IgD-negative memory B cell (primary cell): Measurements from ENCODE around the gene LCLAT1. TPM values are rescaled to one million over a fixed set of nuclear protein-coding genes. Genes with fewer than 3 reads are reported as not detected.

ENCODE experiments used
- H3K27ac Mint-ChIP-seq, 3 donors: one replicate each; pipeline ENCODE4 v1.8.0; 2020 to 2022; ENCODE audit warnings: mild to moderate bottlenecking in 3 of 3, mixed read lengths in 3 of 3, moderate library complexity in 1 of 3
- H3K27me3 Mint-ChIP-seq: one replicate; pipeline ENCODE4 v1.8.0; 2021; ENCODE audit warnings: mixed read lengths
- H3K36me3 Mint-ChIP-seq: one replicate; pipeline ENCODE4 v1.8.0; 2020; ENCODE audit warnings: mild to moderate bottlenecking, mixed read lengths
- H3K4me1 Mint-ChIP-seq, 3 donors: one replicate each; pipeline ENCODE4 v1.8.0; 2020 to 2022; ENCODE audit warnings: mixed read lengths in 3 of 3, mild to moderate bottlenecking in 1 of 3
- H3K4me3 Mint-ChIP-seq, 4 donors: one replicate each; pipeline ENCODE4 v1.8.0; 2020 to 2022; ENCODE audit warnings: mild to moderate bottlenecking in 4 of 4, mixed read lengths in 4 of 4, moderate library complexity in 3 of 4
- H3K9me3 Mint-ChIP-seq, 3 donors: one replicate each; pipeline ENCODE4 v1.8.0; 2020 to 2021; ENCODE audit warnings: mixed read lengths in 3 of 3, mild to moderate bottlenecking in 1 of 3
- polyA plus RNA-seq: library from polyadenylated mRNA; unstranded; fragments of 300-500 nt; fragmentation: Illumina TruSeq; gene quantifications from one replicate; pipeline ENCODE4 v1.2.3, GENCODE V29; 2021

Gene LCLAT1
- polyA plus RNA-seq, 1 donor from 2014 or later, result 14.3 TPM

DNA sequence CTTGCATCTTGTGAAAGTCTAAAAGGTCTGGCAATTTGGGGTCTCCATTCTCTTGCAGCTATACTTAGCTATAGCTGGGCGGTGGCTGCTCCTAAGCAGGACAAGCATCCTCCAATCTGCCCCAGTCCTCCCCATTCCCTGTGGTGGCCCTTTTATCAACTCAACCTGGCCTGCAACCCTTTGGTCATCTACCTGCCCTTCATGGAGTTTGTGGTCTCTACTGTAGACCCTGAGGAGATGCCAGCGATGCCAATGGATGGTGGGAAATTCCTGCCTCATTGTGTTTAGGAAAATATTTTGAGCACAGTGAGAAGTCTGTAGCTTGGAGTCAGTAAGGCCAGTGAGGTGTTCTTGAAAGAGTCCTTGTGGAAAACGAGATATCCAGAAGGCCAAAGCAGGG lies 216.8 kb downstream of the LCLAT1 start:
- Mint-ChIP-seq H3K27ac (no peak overlapping the region), H3K4me3 (no peak overlapping the region), H3K9me3 (peaks cover 4 to 27% (median 14%) of the 10 kb centered on the region in 3 donors), H3K27me3 (peaks cover 3% of the 10 kb centered on the region), H3K4me1 (peaks cover 0 to 5% (median 4%) of the 10 kb centered on the region in 3 donors), H3K36me3 (peaks cover 5% of the 10 kb centered on the region)

DNA sequence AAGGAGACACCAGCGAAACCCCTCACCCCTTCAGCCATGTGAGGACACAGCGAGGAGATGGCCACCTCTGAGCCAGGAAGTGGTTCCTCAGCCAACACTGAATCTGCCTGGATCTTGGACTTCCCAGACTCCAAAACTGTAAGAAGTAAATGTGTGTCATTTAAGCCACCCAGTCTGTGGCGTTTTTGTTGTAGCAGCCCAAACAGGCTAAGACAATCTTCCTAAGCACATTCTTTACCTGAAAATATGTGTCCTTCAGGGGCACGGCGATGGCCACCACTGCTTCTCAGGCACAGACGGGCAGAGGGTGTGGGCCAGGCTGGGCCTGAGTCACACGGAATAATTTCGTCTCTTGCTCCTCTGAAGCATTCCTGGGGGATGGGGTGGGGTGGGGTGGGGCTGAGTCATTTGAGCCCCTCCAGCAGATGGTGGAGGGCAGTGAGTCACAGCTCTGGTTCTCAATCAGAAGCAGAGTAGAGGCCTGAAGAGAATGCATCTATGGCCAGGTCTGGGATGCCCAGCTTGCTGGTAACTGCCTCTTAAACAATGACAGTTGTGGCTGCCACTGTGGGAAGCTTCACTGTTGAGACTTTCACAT lies 217.8 kb downstream of the LCLAT1 start:
- Mint-ChIP-seq H3K9me3 (peaks cover 5 to 32% (median 17%) of the 10 kb centered on the region in 3 donors), H3K27ac (no peak overlapping the region), H3K4me1 (peaks cover 0 to 5% (median 4%) of the 10 kb centered on the region in 3 donors), H3K4me3 (no peak overlapping the region), H3K27me3 (no peaks in the 10 kb centered on the region), H3K36me3 (peaks cover 6% of the 10 kb centered on the region)

DNA sequence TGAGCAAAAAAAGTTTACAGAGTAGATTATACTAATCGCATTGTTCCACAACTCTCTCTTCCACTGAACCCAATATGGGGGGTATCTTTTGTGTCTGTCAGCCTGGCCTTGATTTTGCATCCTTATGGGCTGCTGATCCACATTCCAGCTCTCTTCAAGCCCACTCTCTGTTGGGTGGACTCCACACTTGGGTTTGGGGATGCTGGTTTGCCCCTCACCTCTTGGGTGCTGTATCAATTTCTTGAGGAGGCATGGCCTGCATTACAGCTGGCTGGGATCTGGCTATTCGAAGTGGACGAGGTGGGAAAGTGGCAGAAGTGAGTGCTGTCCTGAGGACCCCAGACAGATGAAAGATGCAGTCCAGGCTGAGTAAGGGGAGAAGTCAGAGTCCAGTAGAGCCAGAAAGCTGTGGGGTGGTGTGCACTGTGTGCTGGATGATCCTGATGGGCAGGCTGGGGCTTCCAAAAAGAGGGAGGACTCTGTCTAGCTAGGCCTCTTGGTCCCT lies 218.8 kb downstream of the LCLAT1 start:
- Mint-ChIP-seq H3K4me1 (peaks cover 0 to 5% (median 4%) of the 10 kb centered on the region in 3 donors), H3K27ac (no peak overlapping the region), H3K4me3 (no peak overlapping the region), H3K36me3 (peaks cover 6% of the 10 kb centered on the region), H3K9me3 (peaks cover 6 to 36% (median 24%) of the 10 kb centered on the region in 3 donors), H3K27me3 (no peaks in the 10 kb centered on the region)

DNA sequence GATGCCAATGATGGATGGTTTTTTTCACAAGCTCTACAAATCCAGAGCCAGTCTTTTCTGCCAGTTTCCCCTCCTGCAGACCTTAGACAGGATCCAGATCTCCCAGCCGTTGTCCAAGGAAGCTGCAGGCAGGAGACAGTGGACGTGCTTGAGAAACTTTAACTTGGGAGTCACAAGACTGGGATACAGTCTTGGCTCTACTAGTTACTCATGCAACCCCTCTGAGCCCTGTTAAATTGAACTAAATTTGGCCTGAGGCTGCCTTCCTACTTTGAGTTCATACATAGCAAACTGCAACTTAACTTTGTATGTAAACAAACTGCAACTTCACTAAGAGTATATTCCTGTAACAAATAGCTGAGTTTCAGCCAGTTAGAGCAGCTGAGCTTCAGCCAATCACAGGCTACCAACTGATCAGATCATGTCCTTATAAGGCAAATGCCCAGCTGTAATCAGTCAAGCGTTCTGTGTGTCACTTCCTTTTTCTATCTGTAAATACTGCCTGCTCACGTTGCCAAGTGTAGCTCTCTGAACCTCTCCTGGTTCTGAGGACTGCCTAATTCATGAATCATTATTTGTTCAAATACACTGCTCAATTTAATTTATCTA lies 219.3 kb downstream of the LCLAT1 start:
- peaks cover 0 to 5% (median 4%) of the 10 kb centered on the region in 3 donors for H3K4me1 Mint-ChIP-seq
- peak overlapping the region in 1 of 3 donors; percentile 69 for H3K27ac Mint-ChIP-seq
- peak overlapping the region in 1 of 4 donors; percentile 32 for H3K4me3 Mint-ChIP-seq
- peaks cover 6% of the 10 kb centered on the region for H3K36me3 Mint-ChIP-seq
- H3K27me3 Mint-ChIP-seq, result no peaks in the 10 kb centered on the region
- H3K9me3 Mint-ChIP-seq, result peaks cover 6 to 36% (median 24%) of the 10 kb centered on the region in 3 donors

DNA sequence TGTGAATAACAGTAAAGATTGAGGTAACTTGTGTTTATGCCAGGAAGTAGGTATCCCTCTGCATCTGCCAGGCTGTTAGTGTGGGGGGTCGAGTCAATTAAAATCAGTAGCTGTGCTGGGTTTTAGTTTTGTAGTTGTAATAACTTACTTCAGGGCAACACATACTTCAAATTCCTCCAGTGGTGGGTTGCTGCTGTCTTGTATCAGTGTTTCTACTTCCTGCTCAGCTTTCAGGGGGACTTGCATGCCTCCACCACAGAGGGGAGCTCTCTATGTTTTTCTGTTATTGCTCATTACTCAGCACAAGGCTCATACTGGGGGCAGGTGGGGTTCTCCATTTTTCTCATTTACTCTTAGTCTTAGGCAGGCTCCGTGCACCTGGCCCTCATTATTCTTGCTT lies 223.4 kb downstream of the LCLAT1 start:
- Mint-ChIP-seq H3K27me3 (no peaks in the 10 kb centered on the region), H3K36me3 (peaks cover 6% of the 10 kb centered on the region), H3K9me3 (peaks cover 6 to 35% (median 24%) of the 10 kb centered on the region in 3 donors), H3K4me3 (no peak overlapping the region), H3K27ac (no peak overlapping the region), H3K4me1 (peaks cover 0 to 5% (median 4%) of the 10 kb centered on the region in 3 donors)

DNA sequence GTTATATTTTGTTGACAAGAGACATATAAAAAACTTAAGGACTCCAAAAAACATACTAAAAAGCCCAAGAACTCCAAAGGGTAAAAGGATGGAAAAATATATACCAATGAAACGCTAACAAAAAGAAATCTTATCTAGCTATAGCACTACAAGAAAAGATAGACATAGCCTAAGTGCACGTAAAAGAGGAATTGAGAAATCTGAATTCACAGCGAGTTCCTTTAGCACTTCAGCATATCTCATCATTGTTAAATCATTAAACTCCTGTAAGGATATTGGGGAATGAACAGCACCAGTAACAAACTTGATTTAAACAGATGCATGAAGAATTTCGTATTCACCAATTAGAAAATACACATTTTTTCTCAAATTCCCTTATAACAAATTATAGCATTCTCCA lies 226.1 kb downstream of the LCLAT1 start:
- no peak overlapping the region for H3K27ac Mint-ChIP-seq
- no peaks in the 10 kb centered on the region for H3K27me3 Mint-ChIP-seq
- H3K9me3 Mint-ChIP-seq, result peaks cover 2 to 14% (median 11%) of the 10 kb centered on the region in 3 donors
- H3K4me1 Mint-ChIP-seq, result peaks cover 0 to 1% (median 0%) of the 10 kb centered on the region in 3 donors
- H3K36me3 Mint-ChIP-seq, result peaks cover 1% of the 10 kb centered on the region
- no peak overlapping the region for H3K4me3 Mint-ChIP-seq

DNA sequence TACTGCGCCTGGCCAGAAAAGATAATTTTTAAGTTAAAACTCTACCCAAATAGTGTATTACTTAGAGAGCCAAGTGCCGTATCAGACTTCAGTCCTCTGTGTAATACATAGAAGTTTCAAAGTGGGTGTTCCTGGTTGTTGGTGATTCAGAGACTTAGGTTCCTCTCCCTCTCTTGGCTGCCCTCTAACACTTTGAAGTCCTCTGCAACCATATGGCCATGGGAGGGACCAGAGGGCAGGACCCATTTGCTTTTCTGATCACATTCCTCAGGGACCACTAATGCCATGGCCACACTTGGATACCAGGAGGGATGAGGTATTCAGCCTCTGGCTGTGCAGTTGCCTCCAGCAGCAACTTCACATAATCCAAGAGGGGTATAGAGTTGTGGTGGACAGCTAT lies 228.7 kb downstream of the LCLAT1 start:
- Mint-ChIP-seq H3K36me3 (no peaks in the 10 kb centered on the region), H3K4me3 (no peak overlapping the region), H3K4me1 (peaks cover 0 to 1% (median 0%) of the 10 kb centered on the region in 3 donors), H3K9me3 (no peaks in the 10 kb centered on the region), H3K27ac (no peak overlapping the region), H3K27me3 (no peaks in the 10 kb centered on the region)

DNA sequence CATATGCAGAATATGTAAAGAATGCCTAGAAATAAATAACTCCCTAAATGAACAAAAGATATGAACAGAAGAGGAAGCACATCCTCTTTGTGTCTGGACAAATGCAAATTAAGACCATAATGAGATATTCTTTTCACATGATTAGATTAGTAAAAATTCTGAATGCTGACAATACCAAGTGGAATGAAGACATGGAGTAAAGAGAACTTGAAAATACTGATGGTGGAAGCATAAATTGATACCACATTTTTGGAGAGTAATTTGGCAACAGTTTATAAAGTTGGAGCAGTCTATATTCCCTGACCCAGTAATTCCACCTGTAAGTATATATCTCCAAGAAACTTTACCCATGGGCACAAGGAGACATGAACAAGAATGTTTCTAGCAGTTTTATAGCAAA lies 230.2 kb downstream of the LCLAT1 start:
- no peaks in the 10 kb centered on the region for H3K9me3 Mint-ChIP-seq

DNA sequence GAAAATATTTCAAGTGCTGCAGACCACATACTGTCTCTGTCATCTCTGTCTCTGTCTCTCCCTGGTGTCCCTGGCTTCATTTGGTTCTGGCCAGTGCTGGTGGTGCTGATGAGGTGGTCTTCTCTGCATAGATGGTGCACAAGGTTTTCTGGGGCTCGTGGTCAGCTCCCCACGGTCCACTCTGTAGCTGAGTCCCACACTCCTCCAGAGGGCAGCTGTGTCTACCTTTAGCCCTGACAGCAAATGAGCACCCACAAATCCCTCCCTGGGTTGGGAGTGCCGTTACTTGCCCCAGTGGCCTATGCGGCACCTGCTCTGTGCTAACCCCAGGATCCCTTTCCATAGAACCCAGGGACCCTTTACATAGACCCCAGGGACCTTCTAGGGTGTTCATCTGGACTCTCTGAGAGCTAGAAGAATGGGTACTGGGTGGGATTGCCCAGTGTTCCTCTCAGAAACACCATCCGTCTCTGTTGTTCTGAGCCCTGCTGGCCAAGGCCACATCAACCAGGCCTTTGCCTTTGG lies 230.9 kb downstream of the LCLAT1 start:
- Mint-ChIP-seq H3K27ac (no peak overlapping the region), H3K9me3 (no peaks in the 10 kb centered on the region), H3K27me3 (no peaks in the 10 kb centered on the region), H3K4me1 (peaks cover 0 to 1% (median 0%) of the 10 kb centered on the region in 3 donors), H3K36me3 (no peaks in the 10 kb centered on the region), H3K4me3 (no peak overlapping the region)

More for the DNA sequence above, 230.2 kb downstream of the LCLAT1 start:
- no peaks in the 10 kb centered on the region for H3K27me3 Mint-ChIP-seq
- no peaks in the 10 kb centered on the region for H3K36me3 Mint-ChIP-seq
- peaks cover 0 to 1% (median 0%) of the 10 kb centered on the region in 3 donors for H3K4me1 Mint-ChIP-seq
- H3K4me3 Mint-ChIP-seq, result no peak overlapping the region
- no peak overlapping the region for H3K27ac Mint-ChIP-seq

DNA sequence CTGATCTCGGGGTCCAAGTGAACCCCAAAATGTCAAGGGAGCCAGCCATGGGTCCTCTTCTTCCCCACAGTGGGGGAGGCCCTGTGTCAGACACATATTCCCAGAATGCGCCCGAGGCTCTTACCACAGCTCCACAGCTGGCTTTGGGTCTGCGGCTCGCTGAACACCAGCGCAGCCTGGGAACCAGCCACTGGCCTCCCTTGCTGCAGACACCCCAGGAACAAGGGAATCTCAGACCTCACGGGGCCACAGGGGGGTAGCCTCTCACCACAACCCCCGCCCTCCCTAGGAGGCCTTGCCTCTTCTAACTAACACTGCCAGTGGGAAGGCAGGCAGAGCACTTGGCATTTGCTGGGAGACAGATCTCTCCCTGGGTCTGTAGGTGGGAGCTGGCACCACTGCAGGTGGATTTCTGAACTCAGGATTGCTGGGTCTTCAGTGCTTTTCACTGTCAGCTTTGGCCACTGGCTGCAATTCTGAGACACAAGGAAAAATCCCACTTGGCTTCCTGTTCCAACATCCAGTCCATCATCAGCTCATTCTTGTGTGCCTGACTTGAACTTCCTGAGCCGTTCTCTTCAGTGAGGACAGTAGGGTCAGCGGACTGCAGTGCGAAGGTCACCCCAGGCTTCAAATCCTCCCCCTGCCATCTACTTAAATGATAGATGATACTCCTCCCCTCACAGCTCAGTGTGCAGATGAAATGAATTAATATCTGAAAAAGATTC lies 231.5 kb downstream of the LCLAT1 start:
- no peak overlapping the region for H3K4me3 Mint-ChIP-seq
- no peaks in the 10 kb centered on the region for H3K9me3 Mint-ChIP-seq
- H3K27me3 Mint-ChIP-seq, result no peaks in the 10 kb centered on the region
- H3K36me3 Mint-ChIP-seq, result no peaks in the 10 kb centered on the region
- H3K4me1 Mint-ChIP-seq, result peaks cover 0 to 7% (median 6%) of the 10 kb centered on the region in 3 donors
- no peak overlapping the region for H3K27ac Mint-ChIP-seq

DNA sequence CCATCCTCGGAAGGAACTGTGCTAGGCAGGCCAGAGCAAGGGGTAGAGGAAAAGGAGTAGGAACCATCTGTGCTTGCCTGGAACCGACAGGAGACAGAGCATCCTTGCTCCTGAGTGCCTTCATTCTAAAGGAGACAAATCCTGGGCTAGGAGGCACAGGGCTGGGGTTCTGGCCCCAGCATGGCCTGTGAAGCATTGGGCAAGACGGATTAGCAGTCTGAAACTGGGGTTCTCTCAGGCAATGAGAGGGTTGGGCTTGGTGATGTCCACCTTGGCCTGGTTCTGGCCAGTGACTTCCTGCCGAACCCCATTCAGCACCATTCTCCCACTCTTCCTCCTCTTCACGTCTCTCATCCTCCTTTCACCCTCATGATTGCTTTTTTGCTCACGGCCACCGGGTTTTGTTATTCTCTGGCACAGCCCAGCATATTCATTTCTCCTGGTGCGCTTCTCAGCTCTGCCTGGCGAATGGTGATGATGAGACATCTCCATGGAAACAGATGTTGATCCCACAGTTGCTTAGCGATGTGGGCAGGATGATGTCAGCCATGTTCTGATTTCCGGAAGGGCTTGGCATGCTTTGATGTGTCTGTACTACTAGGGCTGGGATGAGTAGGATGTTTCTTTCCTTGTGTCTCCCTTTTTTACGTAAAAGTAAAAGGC lies 232.5 kb downstream of the LCLAT1 start:
- H3K4me1 Mint-ChIP-seq, result peaks cover 0 to 10% (median 8%) of the 10 kb centered on the region in 3 donors

DNA sequence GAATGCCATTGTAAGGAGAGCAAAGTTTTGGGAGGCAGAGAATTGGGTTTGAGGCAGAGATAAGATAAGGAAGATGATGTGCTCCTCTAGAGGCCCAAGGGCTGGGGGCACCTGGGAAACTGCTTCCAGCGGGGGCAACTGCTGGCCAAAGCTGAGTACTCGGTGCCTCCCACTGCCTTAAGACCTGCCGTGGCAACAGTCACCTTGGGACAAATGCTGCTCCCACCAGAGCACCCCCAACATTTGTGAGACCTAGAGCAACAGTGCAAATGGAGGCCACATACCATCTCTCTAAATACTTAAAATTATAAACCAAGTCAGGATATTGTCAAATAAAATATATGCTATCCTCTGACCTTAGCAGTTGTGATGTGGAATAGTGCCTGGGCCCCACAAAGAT lies 233.1 kb downstream of the LCLAT1 start:
- Mint-ChIP-seq H3K36me3 (no peaks in the 10 kb centered on the region), H3K27ac (peak overlapping the region in 1 of 3 donors; percentile 41), H3K4me1 (peaks cover 0 to 10% (median 8%) of the 10 kb centered on the region in 3 donors), H3K9me3 (no peaks in the 10 kb centered on the region), H3K4me3 (no peak overlapping the region), H3K27me3 (no peaks in the 10 kb centered on the region)

More for the DNA sequence above, 232.5 kb downstream of the LCLAT1 start:
- H3K27ac Mint-ChIP-seq, result peak overlapping the region in 1 of 3 donors; percentile 41
- no peaks in the 10 kb centered on the region for H3K9me3 Mint-ChIP-seq
- no peaks in the 10 kb centered on the region for H3K36me3 Mint-ChIP-seq
- H3K27me3 Mint-ChIP-seq, result no peaks in the 10 kb centered on the region
- no peak overlapping the region for H3K4me3 Mint-ChIP-seq

DNA sequence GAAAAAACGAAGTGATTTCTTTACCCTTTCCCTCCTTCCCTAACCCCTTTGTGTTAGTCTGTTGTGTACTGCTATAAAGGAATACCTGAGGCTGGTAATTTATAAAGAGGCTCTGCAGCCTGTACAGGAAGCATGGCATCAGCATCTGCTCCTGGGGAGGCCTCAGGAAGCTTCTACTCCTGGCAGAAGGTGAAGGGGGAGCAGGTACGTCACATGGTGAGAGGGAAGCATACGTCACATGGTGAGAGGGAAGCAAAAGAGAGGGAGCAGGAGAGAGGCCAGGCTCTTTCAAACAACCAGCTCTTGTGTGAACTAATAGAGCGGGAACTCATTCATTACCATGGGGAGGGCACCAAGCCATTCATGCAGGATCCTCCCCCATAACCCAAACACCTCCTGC lies 234.0 kb downstream of the LCLAT1 start:
- Mint-ChIP-seq H3K4me3 (no peak overlapping the region), H3K36me3 (no peaks in the 10 kb centered on the region), H3K4me1 (peaks cover 0 to 10% (median 8%) of the 10 kb centered on the region in 3 donors), H3K9me3 (no peaks in the 10 kb centered on the region), H3K27ac (no peak overlapping the region), H3K27me3 (no peaks in the 10 kb centered on the region)

DNA sequence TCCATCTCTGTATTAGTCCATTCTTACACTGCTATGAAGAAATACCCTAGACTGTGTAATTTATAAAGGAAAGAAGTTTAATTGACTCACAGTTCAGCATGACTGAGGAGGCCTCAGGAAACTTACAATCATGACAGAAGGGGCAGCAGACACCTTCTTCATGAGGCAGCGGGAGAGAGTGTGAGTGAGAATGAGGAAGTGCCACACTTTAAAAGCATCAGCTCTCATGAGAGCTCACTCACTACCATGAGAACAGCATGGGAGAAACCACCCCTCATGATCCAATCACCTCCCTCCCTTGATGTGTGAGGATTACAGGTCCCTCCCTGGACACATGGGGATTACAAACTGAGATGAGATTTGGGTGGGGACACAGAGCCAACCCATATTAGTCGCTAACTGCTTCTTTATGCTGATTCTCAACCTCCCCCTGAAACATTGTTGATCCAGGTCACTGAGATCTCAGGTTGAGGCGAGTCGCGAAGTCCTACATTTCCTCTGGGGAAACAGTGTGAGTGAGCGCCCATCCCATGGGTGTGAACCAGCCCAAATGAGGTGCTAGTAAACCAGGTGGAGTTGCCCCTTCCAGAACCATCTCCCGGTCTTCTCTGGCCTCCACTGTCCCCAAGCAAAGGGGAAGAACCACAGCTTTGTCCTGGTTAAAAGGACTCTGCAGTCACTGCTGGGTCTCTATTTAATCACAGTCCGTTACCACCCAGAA lies 236.3 kb downstream of the LCLAT1 start:
- peaks cover 0 to 8% (median 8%) of the 10 kb centered on the region in 3 donors for H3K4me1 Mint-ChIP-seq
- H3K4me3 Mint-ChIP-seq, result no peak overlapping the region
- no peaks in the 10 kb centered on the region for H3K9me3 Mint-ChIP-seq
- H3K27ac Mint-ChIP-seq, result peak overlapping the region in 1 of 3 donors; percentile 26
- H3K36me3 Mint-ChIP-seq, result no peaks in the 10 kb centered on the region
- H3K27me3 Mint-ChIP-seq, result no peaks in the 10 kb centered on the region
